ENCODE measurements around the gene ZBTB46.

The ZBTB46 gene

GRCh38 chr20:63740070-63740626 is 90.9 kb downstream of the ZBTB46 start:
- no peak for TF ChIP-seq CTCF (IDR thresholded peaks at IDR 0.05; ENCODE audit: control insufficient read depth, extremely low read depth, insufficient read depth)
- no peak for DNase-seq (ENCODE audit: low read depth)
- peak overlapping the region; percentile 70 for H3K4me3 ChIP-seq (ENCODE audit: low read depth, low read length)

- TF ChIP-seq CTCF (IDR thresholded peaks at IDR 0.05; ENCODE audit: control insufficient read depth, extremely low read depth, insufficient read depth) = no peak
- peak within 1 kb of the TSS; percentile 70 for H3K4me3 ChIP-seq (ENCODE audit: low read depth, low read length)
- DNase-seq (ENCODE audit: low read depth) = no peak
Observed at GRCh38 chr20:63739130-63740069, 91.7 kb downstream of the ZBTB46 start, which contains the start of gene SLC2A4RG. TSS of gene SLC2A4RG (plus strand) at chr20:63739776. CDS start at chr20:63739913, 137 bp downstream.

- peak overlapping the region; percentile 41 for H3K4me3 ChIP-seq (ENCODE audit: low read depth, low read length)
Observed at GRCh38 chr20:63738687-63739129, 92.4 kb downstream of the ZBTB46 start.

GRCh38 chr20:63737945-63738686 is 92.9 kb downstream of the ZBTB46 start:
- TF ChIP-seq CTCF (IDR thresholded peaks at IDR 0.05; ENCODE audit: control insufficient read depth, extremely low read depth, insufficient read depth) = no peak
- no peak for DNase-seq (ENCODE audit: low read depth)
- H3K4me3 ChIP-seq (ENCODE audit: low read depth, low read length) = no peak overlapping the region

More at GRCh38 chr20:63738687-63739129, 92.4 kb downstream of the ZBTB46 start:
- no peak for TF ChIP-seq CTCF (IDR thresholded peaks at IDR 0.05; ENCODE audit: control insufficient read depth, extremely low read depth, insufficient read depth)
- no peak for DNase-seq (ENCODE audit: low read depth)

GRCh38 chr20:63737695-63737944 is 93.4 kb downstream of the ZBTB46 start:
- no peak for DNase-seq (ENCODE audit: low read depth)
- no peak overlapping the region for H3K4me3 ChIP-seq (ENCODE audit: low read depth, low read length)
- no peak for TF ChIP-seq CTCF (IDR thresholded peaks at IDR 0.05; ENCODE audit: control insufficient read depth, extremely low read depth, insufficient read depth)

- no peak overlapping the region for H3K4me3 ChIP-seq (ENCODE audit: low read depth, low read length)
- no peak for DNase-seq (ENCODE audit: low read depth)
- TF ChIP-seq CTCF (IDR thresholded peaks at IDR 0.05; ENCODE audit: control insufficient read depth, extremely low read depth, insufficient read depth) = no peak
Observed at GRCh38 chr20:63736893-63737694, 94.0 kb downstream of the ZBTB46 start.
